Stimulated activated memory B cell treated with anti-CD40 and anti-IgM and Interleukin-4, amounts not matched to agents 10 μg/mL and 1 μg/mL and 100 μg/mL, for 72 hours (primary cell): ENCODE measurements around the gene LRRC59.
"Not testable (repeated sequence)": the region's sequence is repeated elsewhere in the genome, so short reads cannot be mapped to it uniquely, and the experiment has no call there.

Source experiments
- ATAC-seq: fragments of 150-1000 bp; cut with Tn5 transposase; 2 replicates; pipeline ENCODE4 v1.10.0; 2021
- H3K27ac Mint-ChIP-seq: one replicate; pipeline ENCODE4 v1.8.0; 2022; ENCODE audit warnings: mild to moderate bottlenecking, mixed read lengths
- H3K27me3 Mint-ChIP-seq: one replicate; pipeline ENCODE4 v1.8.0; 2022; ENCODE audit warnings: mixed read lengths
- H3K36me3 Mint-ChIP-seq: one replicate; pipeline ENCODE4 v1.8.0; 2022; ENCODE audit warnings: mixed read lengths
- H3K4me1 Mint-ChIP-seq: one replicate; pipeline ENCODE4 v1.8.0; 2022; ENCODE audit warnings: mixed read lengths
- H3K4me3 Mint-ChIP-seq: one replicate; pipeline ENCODE4 v1.8.0; 2022; ENCODE audit warnings: mild to moderate bottlenecking, moderate library complexity, mixed read lengths
- H3K9me3 Mint-ChIP-seq: one replicate; pipeline ENCODE4 v1.8.0; 2022; ENCODE audit warnings: mixed read lengths

LRRC59 gene

DNA sequence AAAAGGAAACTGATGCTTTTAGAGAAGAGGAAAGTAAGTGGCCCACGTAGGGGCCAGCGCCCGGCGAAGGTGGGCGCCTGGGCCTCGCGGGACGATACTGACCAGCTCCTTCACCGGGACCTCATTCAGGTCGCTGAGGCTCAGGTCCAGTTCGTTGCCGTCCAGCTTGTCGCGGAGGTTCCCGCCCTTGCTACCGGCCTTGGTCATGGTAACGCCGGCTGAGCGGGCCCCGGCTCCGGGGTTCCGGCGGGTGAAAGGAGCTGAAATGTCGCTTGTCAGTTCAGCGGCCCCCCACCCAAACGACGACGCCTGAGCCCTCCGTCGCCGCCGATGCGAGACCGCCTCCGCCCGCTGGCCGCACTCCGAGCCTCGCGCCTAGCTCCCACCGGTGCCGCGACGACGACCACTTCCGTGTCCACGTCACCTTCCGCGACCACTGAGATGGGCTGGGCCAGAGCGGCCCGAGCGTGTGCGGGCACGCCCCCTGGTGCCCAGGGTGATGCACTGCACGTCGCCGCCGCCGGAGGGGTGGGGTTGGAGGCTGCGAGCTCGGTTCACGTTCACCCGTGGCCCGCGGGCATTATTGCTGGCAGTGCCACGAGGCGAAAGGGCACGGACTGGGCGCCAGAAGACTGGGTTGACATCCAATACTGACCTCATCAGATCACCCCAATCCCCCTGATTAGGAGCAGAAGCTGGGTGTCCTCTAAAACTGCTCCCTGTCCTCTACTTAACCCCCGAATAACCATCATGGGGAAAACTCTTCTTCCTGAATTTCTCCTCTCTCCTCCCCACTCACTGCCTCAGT, at the start of gene LRRC59:
TSS of gene LRRC59 (minus strand) at position 413 of the 808 bp plus-strand sequence. CDS start at position 207, 206 bp downstream.
- no peaks in the 10 kb centered on the region for H3K9me3 Mint-ChIP-seq
- peaks cover 25% of the 10 kb centered on the region for H3K36me3 Mint-ChIP-seq
- H3K4me3 Mint-ChIP-seq = peak within 1 kb of the TSS; percentile 95
- peaks cover 39% of the 10 kb centered on the region for H3K4me1 Mint-ChIP-seq
- no peaks in the 10 kb centered on the region for H3K27me3 Mint-ChIP-seq
- H3K27ac Mint-ChIP-seq = peak within 1 kb of the TSS; percentile 80
- ATAC-seq = peak; percentile 100

DNA sequence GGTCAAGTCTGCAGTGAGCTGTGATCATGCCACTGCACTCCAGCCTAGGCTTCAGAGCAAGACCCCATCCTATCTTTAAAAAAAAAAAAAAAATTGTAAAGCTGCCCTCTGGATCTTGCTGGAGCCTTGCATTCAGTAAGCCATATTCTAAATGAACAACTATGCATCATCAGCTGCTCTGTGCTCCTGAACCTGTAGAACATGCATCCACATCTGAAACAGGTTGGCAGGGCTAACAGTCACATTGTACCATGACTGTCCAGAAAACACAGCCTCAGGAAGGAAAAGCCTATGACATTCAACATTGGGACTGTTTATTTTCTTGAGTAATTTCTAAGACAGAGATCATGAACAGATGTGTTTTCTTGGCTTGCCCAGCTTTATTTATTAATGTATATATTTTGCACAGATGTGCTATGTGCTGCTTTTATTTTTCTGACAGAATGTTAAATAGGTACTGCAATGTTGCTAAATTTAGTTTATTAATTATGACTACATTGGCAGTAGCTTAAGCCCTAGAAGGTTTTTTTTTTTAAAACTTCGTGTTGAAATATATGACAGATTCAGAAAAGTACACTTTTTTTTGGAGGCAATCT, 48.5 kb upstream of the LRRC59 start:
- no peak for ATAC-seq
- Mint-ChIP-seq H3K27me3 (no peaks in the 10 kb centered on the region), H3K27ac (no peak overlapping the region), H3K4me1 (peaks cover 5% of the 10 kb centered on the region), H3K9me3 (no peaks in the 10 kb centered on the region), H3K36me3 (peaks cover 6% of the 10 kb centered on the region), H3K4me3 (no peak overlapping the region)

DNA sequence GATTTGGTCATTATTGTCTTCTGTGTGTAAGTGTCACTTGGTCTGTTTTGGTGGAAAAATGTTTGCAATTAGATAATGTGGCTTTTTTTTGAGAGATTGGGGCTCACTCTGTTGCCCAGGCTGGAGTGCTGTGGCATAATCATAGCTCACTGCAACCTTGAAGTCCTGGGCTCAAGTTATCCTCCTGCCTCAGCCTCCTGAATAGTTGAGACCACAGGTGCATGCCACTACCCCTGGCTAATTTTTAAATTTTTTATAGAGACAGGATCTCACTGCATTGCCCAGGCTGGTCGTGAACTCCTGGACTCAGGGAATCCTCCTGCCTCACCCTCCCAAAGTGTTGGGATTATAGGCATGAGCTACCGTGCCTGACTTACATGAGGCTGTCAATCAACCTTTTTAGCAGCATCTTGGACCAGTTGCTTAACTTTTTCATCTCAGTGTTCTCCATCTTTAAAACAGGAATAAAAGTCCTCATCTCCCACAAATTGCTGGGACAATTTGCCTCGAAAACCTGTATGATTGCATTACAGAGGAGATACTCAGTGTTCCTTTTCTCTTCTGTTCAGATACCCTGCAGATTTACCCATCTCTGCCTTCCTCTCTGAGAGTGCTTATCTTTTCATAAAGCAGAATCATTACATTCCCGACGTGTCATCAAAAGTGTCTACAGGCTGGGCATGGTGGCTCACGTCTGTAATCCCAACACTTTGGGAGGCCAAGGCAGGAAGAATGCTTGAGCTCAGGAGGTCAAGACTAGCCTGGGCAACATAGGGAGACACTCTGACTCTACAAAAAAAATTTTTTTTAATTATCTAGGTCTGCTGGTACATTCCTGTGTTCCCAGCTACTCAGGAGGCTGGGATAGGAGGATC, 47.8 kb upstream of the LRRC59 start:
- no peak for ATAC-seq
- Mint-ChIP-seq H3K9me3 (no peaks in the 10 kb centered on the region), H3K27me3 (no peaks in the 10 kb centered on the region), H3K4me3 (no peak overlapping the region), H3K36me3 (peaks cover 11% of the 10 kb centered on the region), H3K27ac (no peak overlapping the region), H3K4me1 (peaks cover 10% of the 10 kb centered on the region)

DNA sequence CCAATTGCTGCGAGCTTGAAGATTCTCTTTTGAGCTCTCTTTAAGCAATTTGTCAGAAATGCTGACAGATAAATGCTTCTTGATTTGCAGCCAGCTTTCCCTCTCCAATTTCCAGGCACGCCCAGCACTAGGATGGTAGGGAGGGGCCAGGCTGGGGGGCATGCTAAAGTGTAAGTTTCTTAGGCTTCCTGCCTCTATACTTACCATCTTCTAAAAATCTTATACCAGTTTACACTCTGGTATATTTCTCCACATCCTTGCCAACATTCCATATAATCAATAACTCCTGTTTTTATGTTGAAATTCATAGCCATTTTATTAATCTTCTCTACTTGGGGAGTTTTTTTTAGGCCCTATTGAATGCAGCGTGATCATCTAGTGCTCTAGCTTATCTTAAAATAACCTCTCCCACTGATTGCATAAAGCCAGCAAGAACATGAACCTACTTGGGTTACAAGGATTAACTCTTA, 46.2 kb upstream of the LRRC59 start:
- no peak overlapping the region for H3K27ac Mint-ChIP-seq

DNA sequence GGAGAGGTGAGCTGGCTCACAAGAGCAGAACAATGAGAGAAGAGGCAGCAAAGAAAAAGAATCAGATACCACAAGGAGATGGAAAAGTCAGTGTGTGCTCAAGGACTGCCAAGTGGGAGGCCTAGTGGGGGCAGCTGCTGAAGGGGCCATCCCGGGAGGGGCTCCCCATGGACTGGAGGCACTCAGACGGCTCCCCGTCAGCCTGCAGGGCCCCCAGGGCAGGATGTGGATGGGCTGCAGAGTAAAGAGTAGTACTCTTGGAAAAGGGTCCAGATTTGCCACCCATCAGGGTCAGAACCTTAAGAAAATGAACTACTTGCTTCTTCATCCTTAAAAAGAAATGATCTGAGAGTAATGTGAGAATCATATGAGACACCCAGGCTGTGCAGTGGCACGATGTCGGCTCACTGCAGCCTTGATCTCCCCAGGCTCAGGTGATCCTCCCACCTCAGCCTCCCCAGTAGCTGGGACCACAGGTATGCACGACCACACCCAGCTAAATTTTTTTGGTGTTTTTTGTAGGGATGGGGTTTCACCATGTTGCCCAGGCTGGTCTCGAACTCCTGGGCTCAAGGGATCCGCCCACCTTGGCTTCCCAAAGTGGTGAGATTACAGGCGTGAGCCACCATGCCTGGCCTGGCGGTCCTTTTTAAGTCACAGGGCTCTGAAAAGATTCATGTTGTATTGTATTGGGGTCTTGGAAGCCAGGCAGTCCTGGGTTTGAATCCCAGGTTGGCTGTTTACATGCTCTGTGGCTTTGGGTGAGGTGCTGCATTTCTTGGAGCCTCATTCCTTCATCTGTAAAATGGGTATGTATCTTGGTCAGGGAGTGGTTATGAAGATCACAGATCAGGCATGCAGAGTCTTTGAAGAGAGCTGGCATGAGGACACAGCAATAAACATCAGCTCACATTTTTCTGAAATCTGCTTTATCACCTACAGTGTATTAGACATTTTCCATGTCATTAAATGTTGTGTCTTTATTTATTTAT, 43.8 kb upstream of the LRRC59 start:
- no peak overlapping the region for H3K4me3 Mint-ChIP-seq
- no peaks in the 10 kb centered on the region for H3K27me3 Mint-ChIP-seq
- peaks cover 6% of the 10 kb centered on the region for H3K4me1 Mint-ChIP-seq
- H3K36me3 Mint-ChIP-seq = peaks cover 12% of the 10 kb centered on the region
- no peaks in the 10 kb centered on the region for H3K9me3 Mint-ChIP-seq
- ATAC-seq = no peak
- H3K27ac Mint-ChIP-seq = no peak overlapping the region

More for the DNA sequence above, 46.2 kb upstream of the LRRC59 start:
- Mint-ChIP-seq H3K9me3 (no peaks in the 10 kb centered on the region), H3K27me3 (no peaks in the 10 kb centered on the region), H3K36me3 (peaks cover 11% of the 10 kb centered on the region), H3K4me1 (peaks cover 10% of the 10 kb centered on the region), H3K4me3 (no peak overlapping the region)
- no peak for ATAC-seq

DNA sequence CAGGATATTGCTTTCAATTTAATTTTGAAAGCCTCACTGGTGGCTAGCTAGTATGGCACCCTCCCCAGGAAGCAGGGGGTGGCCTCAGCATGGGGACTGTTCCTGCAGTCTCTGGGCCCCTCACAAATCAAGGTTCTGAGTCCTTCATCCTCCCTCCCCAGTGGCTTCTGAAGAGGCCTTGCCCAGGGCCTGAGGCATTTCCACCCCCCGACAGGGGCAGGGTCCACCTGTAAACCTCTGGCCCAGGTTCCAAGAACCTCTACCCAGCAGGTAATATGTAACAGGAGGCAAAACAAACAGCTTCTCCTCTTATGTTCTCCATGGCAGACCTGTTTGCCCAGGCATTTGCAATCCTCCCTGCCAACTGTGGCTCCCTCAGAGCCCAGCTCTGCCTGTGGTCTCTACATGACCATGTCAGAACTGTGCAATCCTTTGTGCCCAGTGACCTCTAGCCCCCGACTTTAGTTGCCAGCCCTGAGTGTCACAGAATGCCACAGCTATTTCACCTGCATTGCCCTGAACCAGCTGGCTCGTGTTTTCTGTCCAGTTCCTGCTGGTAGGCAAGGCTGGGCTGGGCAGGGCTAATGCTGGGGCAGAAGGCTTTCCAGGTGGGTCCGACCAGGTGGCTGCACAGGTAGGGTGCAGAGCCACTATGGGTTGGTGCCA, 43.0 kb upstream of the LRRC59 start:
- ATAC-seq = no peak
- peaks cover 12% of the 10 kb centered on the region for H3K36me3 Mint-ChIP-seq
- H3K27ac Mint-ChIP-seq = no peak overlapping the region
- no peaks in the 10 kb centered on the region for H3K9me3 Mint-ChIP-seq
- H3K4me3 Mint-ChIP-seq = no peak overlapping the region
- no peaks in the 10 kb centered on the region for H3K27me3 Mint-ChIP-seq
- peaks cover 6% of the 10 kb centered on the region for H3K4me1 Mint-ChIP-seq

DNA sequence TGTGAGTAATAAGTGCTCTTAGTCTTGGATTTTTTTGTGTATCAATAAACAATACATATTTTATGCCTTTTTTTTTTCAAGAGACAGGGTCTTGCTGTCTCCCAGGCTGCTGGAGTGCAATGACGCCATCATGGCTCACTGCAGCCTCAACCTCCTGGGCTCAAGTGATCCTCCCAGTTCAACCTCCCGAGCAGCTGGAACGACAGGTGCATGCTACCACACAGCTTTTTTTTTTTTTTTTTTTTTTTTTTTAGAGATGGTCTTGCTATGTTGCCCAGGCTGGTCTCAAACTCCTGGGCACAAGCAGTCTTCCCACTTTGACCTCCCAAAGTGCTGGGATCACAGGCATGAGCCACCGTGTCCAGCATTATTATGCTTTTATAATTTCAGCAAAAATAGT, 41.7 kb upstream of the LRRC59 start:
- no peak overlapping the region for H3K27ac Mint-ChIP-seq
- no peak for ATAC-seq
- H3K27me3 Mint-ChIP-seq = no peaks in the 10 kb centered on the region
- H3K36me3 Mint-ChIP-seq = peaks cover 12% of the 10 kb centered on the region
- no peak overlapping the region for H3K4me3 Mint-ChIP-seq
- H3K9me3 Mint-ChIP-seq = no peaks in the 10 kb centered on the region
- H3K4me1 Mint-ChIP-seq = peaks cover 6% of the 10 kb centered on the region

DNA sequence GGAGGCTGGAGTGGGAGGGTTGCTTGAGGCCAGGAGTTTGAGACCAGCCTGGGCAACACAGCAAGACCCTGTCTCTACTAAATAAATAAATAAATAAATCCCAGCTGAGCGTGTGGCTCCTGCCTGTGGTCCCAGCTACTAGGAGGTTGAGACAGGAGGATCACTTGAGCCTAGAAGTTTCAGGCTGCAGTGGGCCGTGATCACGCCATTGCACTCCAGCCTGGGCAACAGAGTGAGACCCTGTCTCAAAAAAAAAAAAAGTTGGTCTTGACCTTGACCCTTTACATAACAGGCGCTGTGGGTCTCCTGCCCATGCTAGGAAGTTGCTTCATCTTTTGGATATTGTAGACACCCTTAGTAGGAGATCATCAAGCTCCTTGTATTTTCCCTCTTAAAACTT, 40.1 kb upstream of the LRRC59 start:
- ATAC-seq = no peak
- no peak overlapping the region for H3K27ac Mint-ChIP-seq
- H3K4me3 Mint-ChIP-seq = no peak overlapping the region
- H3K4me1 Mint-ChIP-seq = peaks cover 6% of the 10 kb centered on the region
- H3K36me3 Mint-ChIP-seq = peaks cover 12% of the 10 kb centered on the region
- no peaks in the 10 kb centered on the region for H3K27me3 Mint-ChIP-seq
- no peaks in the 10 kb centered on the region for H3K9me3 Mint-ChIP-seq

DNA sequence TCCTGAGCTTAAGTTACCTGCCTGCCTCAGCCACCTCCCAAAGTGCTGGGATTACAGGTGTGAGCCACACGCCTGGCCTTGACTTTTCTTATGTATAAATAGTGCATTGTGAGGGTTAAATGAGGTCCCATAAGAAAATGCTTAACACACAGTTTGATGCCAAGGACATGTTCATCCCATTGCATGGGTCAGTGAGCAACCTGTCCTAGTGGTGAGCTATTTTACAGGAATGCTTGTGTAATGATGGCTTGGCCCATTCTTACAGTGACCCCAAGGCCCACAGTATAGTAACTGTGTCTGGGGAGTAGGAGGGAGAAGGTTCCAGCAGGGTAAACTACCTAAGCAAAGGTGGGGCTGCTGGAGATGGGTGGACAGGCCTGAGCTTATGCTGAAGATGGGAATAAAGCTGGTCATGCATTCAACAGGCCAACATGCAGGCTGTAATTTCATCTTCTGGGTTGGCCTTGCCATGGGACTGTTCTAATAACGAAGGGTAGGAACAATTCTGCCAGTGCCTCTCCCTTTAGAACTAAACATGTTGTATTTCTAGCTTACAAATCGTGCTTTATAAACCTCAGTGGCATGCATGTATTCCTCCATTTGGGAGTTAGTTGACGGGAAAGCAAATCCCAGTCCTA, 34.9 kb upstream of the LRRC59 start:
- Mint-ChIP-seq H3K4me3 (no peak overlapping the region), H3K36me3 (peaks cover 11% of the 10 kb centered on the region), H3K27ac (peak overlapping the region; percentile 23), H3K4me1 (peaks cover 31% of the 10 kb centered on the region), H3K27me3 (no peaks in the 10 kb centered on the region), H3K9me3 (no peaks in the 10 kb centered on the region)
- ATAC-seq = no peak

DNA sequence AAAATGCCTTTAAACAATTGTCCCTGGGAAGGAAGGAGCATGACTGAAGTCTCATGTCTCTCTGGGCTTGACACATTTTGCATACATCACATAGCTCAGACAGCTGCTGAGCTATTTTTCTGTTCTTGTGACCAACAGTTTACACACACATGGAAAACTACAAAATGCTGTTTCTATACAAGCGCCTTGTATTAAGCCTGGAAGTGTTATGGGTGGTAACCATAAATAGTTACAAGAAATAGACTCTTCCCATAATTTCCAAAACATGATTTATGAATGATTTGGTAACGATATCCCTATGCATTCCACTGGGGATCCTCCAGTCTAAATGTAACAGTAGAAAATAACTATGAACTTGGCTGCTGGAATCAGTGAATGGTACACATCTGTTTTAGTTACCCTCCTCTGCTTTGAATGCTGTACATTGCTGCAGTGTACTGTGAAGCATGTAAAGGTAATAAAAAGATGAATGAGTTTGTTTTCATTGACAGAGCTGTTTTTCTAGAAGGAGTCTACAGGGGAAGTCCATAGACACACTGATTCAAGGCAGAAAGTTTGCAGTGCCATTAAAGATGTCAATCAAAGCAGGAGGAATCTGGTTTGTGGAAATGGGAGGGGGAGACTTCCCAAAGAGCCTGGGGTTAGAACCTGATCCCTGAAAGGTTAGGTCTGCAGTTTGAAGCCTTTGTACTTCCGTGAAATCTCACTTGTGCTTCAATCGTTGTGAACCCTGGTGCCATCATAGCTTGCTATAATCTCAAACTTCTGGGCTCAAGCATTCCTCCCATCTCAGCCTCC, 33.7 kb upstream of the LRRC59 start:
- Mint-ChIP-seq H3K4me3 (no peak overlapping the region), H3K27me3 (no peaks in the 10 kb centered on the region), H3K4me1 (peaks cover 39% of the 10 kb centered on the region), H3K36me3 (peaks cover 5% of the 10 kb centered on the region), H3K9me3 (no peaks in the 10 kb centered on the region), H3K27ac (peak overlapping the region; percentile 23)
- ATAC-seq = no peak

DNA sequence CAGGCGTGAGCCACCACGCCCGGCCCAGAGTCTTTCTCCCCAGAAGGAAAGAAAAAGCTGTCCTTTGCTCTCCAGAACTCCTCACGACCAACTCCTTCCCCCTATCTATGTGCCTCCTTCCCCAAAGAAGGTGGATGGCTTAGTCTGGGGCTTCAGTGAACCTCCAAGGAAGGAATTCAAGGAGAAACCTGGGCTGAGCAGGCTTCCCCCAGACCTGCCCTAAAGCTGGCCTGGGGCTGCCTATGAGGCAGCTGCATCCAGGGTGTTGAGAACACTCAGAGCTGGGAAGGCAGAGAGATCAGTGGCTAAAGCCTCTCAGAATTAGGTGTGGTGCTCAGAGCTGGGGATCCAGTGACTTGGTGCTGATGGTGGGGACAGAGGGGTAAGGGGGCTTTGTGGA, 32.5 kb upstream of the LRRC59 start:
- no peak for ATAC-seq
- H3K9me3 Mint-ChIP-seq = no peaks in the 10 kb centered on the region
- H3K4me3 Mint-ChIP-seq = no peak overlapping the region
- H3K36me3 Mint-ChIP-seq = peaks cover 5% of the 10 kb centered on the region
- peaks cover 51% of the 10 kb centered on the region for H3K4me1 Mint-ChIP-seq
- peak overlapping the region; percentile 14 for H3K27ac Mint-ChIP-seq
- no peaks in the 10 kb centered on the region for H3K27me3 Mint-ChIP-seq

DNA sequence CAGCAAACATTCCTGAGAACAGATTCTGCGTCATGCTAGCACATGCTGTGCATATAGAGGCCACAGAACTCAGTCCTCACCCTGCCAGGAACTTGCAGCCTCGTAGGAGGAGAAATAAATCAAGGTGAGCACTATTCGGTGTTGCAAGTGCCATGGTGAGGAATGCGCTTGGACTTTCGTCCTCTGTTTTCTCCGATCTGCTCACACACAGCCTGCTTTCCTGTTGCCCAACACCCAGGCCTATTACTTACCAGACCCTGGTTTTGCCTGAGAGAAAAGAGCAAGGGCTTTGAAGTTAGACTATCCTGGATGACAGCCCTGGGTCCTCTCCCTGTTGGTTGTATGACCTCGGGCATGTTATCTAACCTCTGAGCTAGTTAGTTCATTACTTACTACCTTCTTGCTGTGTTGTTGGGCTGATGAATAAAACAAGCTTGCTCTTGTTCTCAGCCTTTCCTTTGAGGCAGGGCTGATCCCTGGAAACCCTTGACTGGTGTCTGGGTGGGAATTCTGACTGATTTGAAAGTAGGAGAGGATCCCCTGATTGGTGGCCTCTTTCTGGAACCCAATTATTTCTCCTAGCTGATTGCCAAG, 31.6 kb upstream of the LRRC59 start:
- no peaks in the 10 kb centered on the region for H3K9me3 Mint-ChIP-seq
- ATAC-seq = no peak
- no peaks in the 10 kb centered on the region for H3K27me3 Mint-ChIP-seq
- H3K27ac Mint-ChIP-seq = no peak overlapping the region
- H3K4me1 Mint-ChIP-seq = peaks cover 54% of the 10 kb centered on the region
- peaks cover 5% of the 10 kb centered on the region for H3K36me3 Mint-ChIP-seq
- H3K4me3 Mint-ChIP-seq = no peak overlapping the region

DNA sequence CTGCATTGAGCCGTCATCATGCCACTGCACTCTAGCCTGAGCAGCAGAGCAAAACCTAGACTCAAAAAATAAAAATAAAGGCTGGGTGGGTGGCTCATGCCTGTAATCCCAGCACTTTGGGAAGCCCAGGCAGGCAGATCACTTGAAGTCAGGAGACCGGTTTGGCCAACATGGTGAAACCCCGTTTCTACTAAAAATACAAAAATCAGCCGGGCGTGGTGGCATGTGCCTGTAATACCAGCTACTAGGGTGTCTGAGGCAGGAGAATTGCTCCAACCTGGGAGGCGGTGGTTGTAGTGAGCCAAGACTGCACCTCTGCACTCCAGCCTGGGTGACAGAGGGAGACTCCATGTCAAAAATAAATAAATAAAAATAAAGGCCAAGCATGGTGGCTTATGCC, 30.8 kb upstream of the LRRC59 start:
- not testable (repeated sequence) for ATAC-seq, H3K4me3 Mint-ChIP-seq, H3K27me3 Mint-ChIP-seq, H3K9me3 Mint-ChIP-seq, H3K36me3 Mint-ChIP-seq
- Mint-ChIP-seq H3K27ac (peak overlapping the region; percentile 88), H3K4me1 (peaks cover 58% of the 10 kb centered on the region)
